ENCODE data around the gene MTMR4. TPM values are rescaled to one million over a fixed set of nuclear protein-coding genes. Genes with fewer than 3 reads are reported as not detected.

The MTMR4 gene
- total RNA-seq, 1 experiment from 2014 or later = 67.2 TPM

DNA sequence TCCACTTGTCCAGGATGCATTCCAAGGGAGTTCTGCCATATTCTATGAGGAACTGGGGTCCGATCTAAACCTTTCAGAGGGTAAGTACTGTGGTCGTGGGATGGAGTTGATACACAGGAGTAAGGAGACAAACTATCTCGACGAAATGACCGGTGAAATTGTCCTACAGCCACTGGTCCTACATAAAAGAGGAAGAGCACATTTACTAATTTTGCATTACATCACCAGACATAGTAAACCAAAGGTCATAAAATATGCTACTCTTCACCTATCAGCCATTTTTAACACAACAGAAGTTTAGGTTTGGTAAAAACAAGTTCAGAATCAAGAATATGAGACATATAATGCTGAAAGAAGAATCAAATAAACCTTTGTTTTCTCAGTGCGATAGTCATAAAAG, 34.3 kb downstream of the MTMR4 start:
- TF ChIP-seq YY1 (IDR thresholded peaks at IDR 0.05; ENCODE audit: extremely low read depth, insufficient replicate concordance, low read depth, low read length) (no peak), EZH2phosphoT487 (IDR thresholded peaks at IDR 0.05; ENCODE audit: borderline replicate concordance) (no peak), FOSL1 (IDR thresholded peaks at IDR 0.05; ENCODE audit: low read depth) (no peak), POLR2A (IDR thresholded peaks at IDR 0.05; ENCODE audit: borderline replicate concordance, extremely low read depth, insufficient read depth, insufficient read length) (no peak), CEBPB (IDR thresholded peaks at IDR 0.05; ENCODE audit: low read depth) (no peak), EZH2 (IDR thresholded peaks at IDR 0.05) (no peak), RAD21 (IDR thresholded peaks at IDR 0.05; ENCODE audit: low read depth) (no peak), JUND (IDR thresholded peaks at IDR 0.05) (no peak), SIN3A (IDR thresholded peaks at IDR 0.05; ENCODE audit: low read depth) (no peak), CBX3 (IDR thresholded peaks at IDR 0.05; ENCODE audit: low read depth) (no peak), POLR2AphosphoS5 (IDR thresholded peaks at IDR 0.05; ENCODE audit: low read depth, low read length) (no peak), TCF7L2 (IDR thresholded peaks at IDR 0.05; ENCODE audit: borderline replicate concordance, extremely low read depth, insufficient read depth, insufficient read length) (no peak), SP1 (IDR thresholded peaks at IDR 0.05; ENCODE audit: low read depth) (no peak), EGR1 (IDR thresholded peaks at IDR 0.05; ENCODE audit: low read depth) (no peak), ZFX (IDR thresholded peaks at IDR 0.05) (no peak), ELF1 (IDR thresholded peaks at IDR 0.05; ENCODE audit: borderline replicate concordance, low read depth) (no peak)
- TF ChIP-seq, protein P1, sequence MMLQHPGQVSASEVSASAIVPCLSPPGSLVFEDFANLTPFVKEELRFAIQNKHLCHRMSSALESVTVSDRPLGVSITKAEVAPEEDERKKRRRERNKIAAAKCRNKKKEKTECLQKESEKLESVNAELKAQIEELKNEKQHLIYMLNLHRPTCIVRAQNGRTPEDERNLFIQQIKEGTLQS (IDR thresholded peaks at IDR 0.05) = no peak
- TF ChIP-seq, protein P2, sequence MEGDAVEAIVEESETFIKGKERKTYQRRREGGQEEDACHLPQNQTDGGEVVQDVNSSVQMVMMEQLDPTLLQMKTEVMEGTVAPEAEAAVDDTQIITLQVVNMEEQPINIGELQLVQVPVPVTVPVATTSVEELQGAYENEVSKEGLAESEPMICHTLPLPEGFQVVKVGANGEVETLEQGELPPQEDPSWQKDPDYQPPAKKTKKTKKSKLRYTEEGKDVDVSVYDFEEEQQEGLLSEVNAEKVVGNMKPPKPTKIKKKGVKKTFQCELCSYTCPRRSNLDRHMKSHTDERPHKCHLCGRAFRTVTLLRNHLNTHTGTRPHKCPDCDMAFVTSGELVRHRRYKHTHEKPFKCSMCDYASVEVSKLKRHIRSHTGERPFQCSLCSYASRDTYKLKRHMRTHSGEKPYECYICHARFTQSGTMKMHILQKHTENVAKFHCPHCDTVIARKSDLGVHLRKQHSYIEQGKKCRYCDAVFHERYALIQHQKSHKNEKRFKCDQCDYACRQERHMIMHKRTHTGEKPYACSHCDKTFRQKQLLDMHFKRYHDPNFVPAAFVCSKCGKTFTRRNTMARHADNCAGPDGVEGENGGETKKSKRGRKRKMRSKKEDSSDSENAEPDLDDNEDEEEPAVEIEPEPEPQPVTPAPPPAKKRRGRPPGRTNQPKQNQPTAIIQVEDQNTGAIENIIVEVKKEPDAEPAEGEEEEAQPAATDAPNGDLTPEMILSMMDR (IDR thresholded peaks at IDR 0.05 in 2 of 3, conservative IDR thresholded peaks at IDR 0.05 in 1 of 3; ENCODE audit: borderline replicate concordance in 1 of 3, insufficient read depth in 1 of 3, low read depth in 2 of 3, low read length in 2 of 3) = no peak
- TF ChIP-seq, protein P3, sequence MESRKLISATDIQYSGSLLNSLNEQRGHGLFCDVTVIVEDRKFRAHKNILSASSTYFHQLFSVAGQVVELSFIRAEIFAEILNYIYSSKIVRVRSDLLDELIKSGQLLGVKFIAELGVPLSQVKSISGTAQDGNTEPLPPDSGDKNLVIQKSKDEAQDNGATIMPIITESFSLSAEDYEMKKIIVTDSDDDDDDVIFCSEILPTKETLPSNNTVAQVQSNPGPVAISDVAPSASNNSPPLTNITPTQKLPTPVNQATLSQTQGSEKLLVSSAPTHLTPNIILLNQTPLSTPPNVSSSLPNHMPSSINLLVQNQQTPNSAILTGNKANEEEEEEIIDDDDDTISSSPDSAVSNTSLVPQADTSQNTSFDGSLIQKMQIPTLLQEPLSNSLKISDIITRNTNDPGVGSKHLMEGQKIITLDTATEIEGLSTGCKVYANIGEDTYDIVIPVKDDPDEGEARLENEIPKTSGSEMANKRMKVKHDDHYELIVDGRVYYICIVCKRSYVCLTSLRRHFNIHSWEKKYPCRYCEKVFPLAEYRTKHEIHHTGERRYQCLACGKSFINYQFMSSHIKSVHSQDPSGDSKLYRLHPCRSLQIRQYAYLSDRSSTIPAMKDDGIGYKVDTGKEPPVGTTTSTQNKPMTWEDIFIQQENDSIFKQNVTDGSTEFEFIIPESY (IDR thresholded peaks at IDR 0.05; ENCODE audit: extremely low read depth, insufficient replicate concordance, low read length) = no peak
- TF ChIP-seq, protein P4, sequence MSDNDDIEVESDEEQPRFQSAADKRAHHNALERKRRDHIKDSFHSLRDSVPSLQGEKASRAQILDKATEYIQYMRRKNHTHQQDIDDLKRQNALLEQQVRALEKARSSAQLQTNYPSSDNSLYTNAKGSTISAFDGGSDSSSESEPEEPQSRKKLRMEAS (IDR thresholded peaks at IDR 0.05) = no peak
- Histone ChIP-seq H2AFZ (ENCODE audit: low read depth, low read length, poor library complexity, severe bottlenecking) (no peak overlapping the region), H3K4me1 (ENCODE audit: control insufficient read depth in 1 of 2, insufficient read depth in 2 of 2, low read length in 2 of 2) (no peaks in the 10 kb centered on the region), H3K27ac (ENCODE audit: low read depth, low read length) (no peak overlapping the region), H3K9me2 (ENCODE audit: insufficient read depth) (no peaks in the 10 kb centered on the region), H3K79me2 (ENCODE audit: insufficient read depth, low read length) (no peaks in the 10 kb centered on the region), H3K36me3 (ENCODE audit: control insufficient read depth in 1 of 2, insufficient read depth in 2 of 2, low read length in 2 of 2) (no peaks in the 10 kb centered on the region), H3K4me2 (ENCODE audit: low read length) (no peak overlapping the region), H3K4me3 (replicated peaks in 1 of 2; ENCODE audit: low read depth in 1 of 2, low read length in 2 of 2) (no peak overlapping the region), H3K9me3 (ENCODE audit: control insufficient read depth in 1 of 2, insufficient read depth in 1 of 2, low read depth in 1 of 2, low read length in 2 of 2) (no peaks in the 10 kb centered on the region), H3K27me3 (ENCODE audit: insufficient read depth, low read length) (0 out of 2 replicates have a peak, but pooled peaks cover 3% of the 10 kb centered on the region), H3K9ac (ENCODE audit: low read length) (no peak overlapping the region), H4K20me1 (ENCODE audit: insufficient read depth) (no peaks in the 10 kb centered on the region)
- RAD21 ChIA-PET (ENCODE audit: low non-redundant PET in 1 of 2, low total read pairs in 2 of 2, uncharacterized antibody in 2 of 2, unreplicated experiment in 2 of 2) = no interaction called here
- no TSS peak for BruUV-seq (replicated peaks)
- DNase-seq (ENCODE audit: low read depth, low spot score) = no peak
- ATAC-seq = no peak
- POLR2A ChIA-PET = no interaction called here
- CTCF ChIA-PET = no interaction called here
- intact Hi-C loops (cut with micrococcal nuclease) = no loop called here
